Activated CD8-positive, alpha-beta T cell treated with anti-CD3 and anti-CD28 coated beads for 36 hours (primary cell): Measurements from ENCODE around the gene ASGR1. TPM values are rescaled to one million over a fixed set of nuclear protein-coding genes. Genes with fewer than 3 reads are reported as not detected.
A peak's percentile ranks its signal among the peaks of the same experiment; 100 is the strongest.

Experiments
- ATAC-seq: fragments of 200-7000 bp; cut with Tn5 transposase; one replicate; pipeline ENCODE4 v1.10.0; 2021; ENCODE audit warnings: mild to moderate bottlenecking, moderate library complexity
- CTCF ChIA-PET: fragments of 350-600 bp; sonication (Branson Sonifier 250); formaldehyde crosslinking; loops from one replicate; lab custom pipeline; 2021; ENCODE audit warnings: antibody characterized with exemption; lab: Charles Lee
- POLR2A ChIA-PET: fragments of 350-600 bp; sonication (Branson Sonifier 250); formaldehyde crosslinking; loops from one replicate; lab custom pipeline; 2021; ENCODE audit warnings: antibody characterized with exemption; lab: Charles Lee
- DNase-seq: peaks from one replicate; pipeline ENCODE4 v3.0.0-alpha.2; 2020
- H3K27ac Mint-ChIP-seq: one replicate; pipeline ENCODE4 v1.8.0; 2021; ENCODE audit warnings: mild to moderate bottlenecking, mixed read lengths
- H3K27me3 Mint-ChIP-seq: one replicate; pipeline ENCODE4 v1.8.0; 2021; ENCODE audit warnings: mixed read lengths
- H3K36me3 Mint-ChIP-seq: one replicate; pipeline ENCODE4 v1.8.0; 2021; ENCODE audit warnings: low read depth, mixed read lengths
- H3K4me1 Mint-ChIP-seq: one replicate; pipeline ENCODE4 v1.8.0; 2021; ENCODE audit warnings: low read depth, mixed read lengths
- H3K4me3 Mint-ChIP-seq: one replicate; pipeline ENCODE4 v1.8.0; 2021; ENCODE audit warnings: mild to moderate bottlenecking, moderate library complexity, mixed read lengths
- H3K9me3 Mint-ChIP-seq: one replicate; pipeline ENCODE4 v1.8.0; 2021; ENCODE audit warnings: mixed read lengths
- CTCF ChIP-seq: fragments of 200-600 bp; IDR thresholded peaks from one replicate; pipeline ENCODE4 v1.8.0; 2022; ENCODE audit warnings: antibody characterized with exemption, mild to moderate bottlenecking
- intact Hi-C: fragments of 100-400 bp; cut with micrococcal nuclease; formaldehyde crosslinking; loops from one replicate; pipeline ENCODE4 v1.10.0; 2022
- total RNA-seq, 2 experiments: library from RNA; stranded (reverse); gene quantifications; one replicate each; pipeline ENCODE4 v1.2.3, GENCODE V29; 2021

ASGR1 gene
- total RNA-seq, 2 experiments from 2014 or later: 2.6 to 3.9 TPM

GRCh38 chr17:7207120-7208001, 28.2 kb upstream of the ASGR1 start:
- ATAC-seq (no peak), DNase-seq (no peak)
- no peak for TF ChIP-seq CTCF
- Mint-ChIP-seq H3K4me3 (no peak overlapping the region), H3K27me3 (peaks cover 8% of the 10 kb centered on the region), H3K4me1 (peaks cover 33% of the 10 kb centered on the region), H3K27ac (no peak overlapping the region), H3K9me3 (no peaks in the 10 kb centered on the region), H3K36me3 (no peaks in the 10 kb centered on the region)
- ChIA-PET CTCF (no interaction called here), POLR2A (interaction anchor here (1.1 kb wide), 1 partner anchor 51 kb away, joined by 3 read pairs; no protein-coding TSS in a partner anchor)
- intact Hi-C loops: no loop called here

GRCh38 chr17:7205561-7205960, 26.4 kb upstream of the ASGR1 start:
- H3K9me3 Mint-ChIP-seq: no peaks in the 10 kb centered on the region
- no peak for DNase-seq
- CTCF ChIA-PET: no interaction called here
- no peak for ATAC-seq
- intact Hi-C loops: no loop called here
- peak overlapping the region; percentile 93 for H3K27ac Mint-ChIP-seq
- H3K4me3 Mint-ChIP-seq: peak overlapping the region; percentile 76
- peaks cover 28% of the 10 kb centered on the region for H3K4me1 Mint-ChIP-seq
- POLR2A ChIA-PET: interaction anchor here (1.0 to 1.2 kb wide), 2 partner anchors 8 to 29 kb away, joined by 4 read pairs; partner anchors contain the start of gene DVL2
- H3K27me3 Mint-ChIP-seq: peaks cover 3% of the 10 kb centered on the region
- TF ChIP-seq CTCF: no peak
- H3K36me3 Mint-ChIP-seq: no peaks in the 10 kb centered on the region

- Mint-ChIP-seq H3K4me3 (peak overlapping the region; percentile 76), H3K4me1 (peaks cover 28% of the 10 kb centered on the region), H3K27me3 (peaks cover under 1% of the 10 kb centered on the region), H3K36me3 (no peaks in the 10 kb centered on the region), H3K9me3 (no peaks in the 10 kb centered on the region), H3K27ac (peak overlapping the region; percentile 93)
- POLR2A ChIA-PET: interaction anchor here (1.0 to 1.2 kb wide), 3 partner anchors 9 to 30 kb away, joined by 3 to 4 read pairs (median 4); partner anchors contain the start of genes ACADVL, DLG4 and DVL2
- TF ChIP-seq CTCF: no peak
- CTCF ChIA-PET: interaction anchor here (1.0 kb wide), 1 partner anchor 27 kb away, joined by 4 read pairs; no protein-coding TSS in a partner anchor
- DNase-seq: peak; percentile 98
- ATAC-seq: peak; percentile 91
- intact Hi-C loops: no loop called here
Observed at GRCh38 chr17:7204828-7205461, 25.8 kb upstream of the ASGR1 start.

GRCh38 chr17:7204336-7204735, 25.2 kb upstream of the ASGR1 start:
- Mint-ChIP-seq H3K27me3 (no peaks in the 10 kb centered on the region), H3K36me3 (no peaks in the 10 kb centered on the region), H3K4me3 (peak overlapping the region; percentile 76), H3K9me3 (no peaks in the 10 kb centered on the region), H3K27ac (peak overlapping the region; percentile 93), H3K4me1 (peaks cover 28% of the 10 kb centered on the region)
- intact Hi-C loops: no loop called here
- ATAC-seq (peak; percentile 9), DNase-seq (no peak)
- no peak for TF ChIP-seq CTCF
- POLR2A ChIA-PET: interaction anchor here (1.1 to 1.2 kb wide), 2 partner anchors 15 to 171 kb away, joined by 3 read pairs; partner anchors contain the start of genes ACADVL and DLG4
- CTCF ChIA-PET: interaction anchor here (1.0 kb wide), 1 partner anchor 26 kb away, joined by 4 read pairs; no protein-coding TSS in a partner anchor
